G401 (cell line): ENCODE measurements around the gene LPGAT1. TPM values are rescaled to one million over a fixed set of nuclear protein-coding genes. Genes with fewer than 3 reads are reported as not detected.
A peak's percentile ranks its signal among the peaks of the same experiment; 100 is the strongest.
"Not testable (repeated sequence)": the region's sequence is repeated elsewhere in the genome, so short reads cannot be mapped to it uniquely, and the experiment has no call there.

Source experiments
- DNase-seq: peaks from one replicate; pipeline ENCODE4 v3.0.0-alpha.2; 2015; ENCODE audit warnings: low spot score
- in situ Hi-C: cut with HindIII; loops from 2 replicates; pipeline ENCODE4 v1.10.0; 2016; ENCODE audit warnings: low sequenced_read_pairs, mixed read lengths
- total RNA-seq: library from RNA; depleted of rRNA; stranded (reverse); fragments of >200 nt; shearing (Covaris generic); gene quantifications from 2 replicates; pipeline ENCODE4 v1.2.3, GENCODE V29; 2014

LPGAT1 gene
- total RNA-seq, 1 experiment from 2014 or later = 19.3 TPM

DNA sequence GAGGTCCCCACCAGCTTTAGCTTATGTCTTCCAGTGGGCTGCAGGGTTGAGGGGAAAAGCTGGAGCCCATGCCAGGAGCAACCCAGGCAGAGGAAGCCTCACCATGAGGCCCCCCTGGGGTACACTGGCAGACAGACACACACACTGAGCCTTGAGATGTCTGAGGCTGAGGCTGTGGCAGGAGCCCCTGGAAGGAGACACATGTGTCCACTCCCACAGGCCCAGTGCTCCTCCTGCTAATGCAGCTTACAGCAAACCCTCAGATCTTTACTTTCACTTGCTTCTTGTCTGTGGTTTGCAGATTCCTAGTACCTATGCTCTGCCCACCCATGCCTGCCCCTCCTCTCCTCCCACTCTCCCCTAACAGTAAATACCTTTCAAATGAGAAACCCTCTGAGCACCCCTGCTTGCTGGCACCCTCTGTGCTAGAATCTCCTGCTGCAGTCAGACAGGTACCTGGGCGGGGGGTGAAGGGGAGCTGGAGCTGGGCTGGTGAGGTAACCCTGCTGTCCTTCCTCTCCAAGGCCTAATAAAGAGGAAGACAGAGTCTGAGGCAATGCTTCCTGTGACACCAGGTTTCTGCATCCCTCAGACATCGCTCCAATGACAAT lies 91.8 kb downstream of the LPGAT1 start:
- in situ Hi-C loops = no loop called here
- DNase-seq = no peak

DNA sequence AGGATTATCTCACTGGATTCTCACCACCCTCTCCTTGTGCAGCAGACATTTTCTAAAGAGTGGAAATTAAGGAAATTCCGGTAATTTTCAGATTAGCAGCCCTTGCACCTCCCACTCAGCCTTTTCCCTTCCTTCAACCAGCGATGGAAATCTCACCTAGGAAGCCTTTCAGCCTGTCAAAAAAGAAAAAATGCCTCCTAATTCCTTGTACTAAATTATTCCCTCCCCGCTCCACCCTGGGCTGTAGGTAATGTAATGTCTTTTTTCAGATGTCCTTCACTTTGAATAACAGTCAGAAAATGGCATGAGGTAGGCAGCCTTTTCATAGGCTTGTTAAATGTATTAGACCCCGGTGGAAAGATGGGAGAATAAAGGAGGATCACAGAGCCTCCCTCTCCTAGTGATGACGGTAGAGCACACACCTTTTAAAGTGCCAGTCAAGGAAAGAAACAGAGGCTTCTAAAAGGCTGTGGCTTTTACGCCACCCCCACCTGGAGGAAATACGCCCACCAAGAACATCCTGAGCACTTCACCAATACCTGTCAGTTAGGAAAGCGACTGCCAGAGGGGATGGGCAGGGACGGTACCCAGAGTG lies 92.4 kb downstream of the LPGAT1 start:
- no peak for DNase-seq
- in situ Hi-C loops = no loop called here

DNA sequence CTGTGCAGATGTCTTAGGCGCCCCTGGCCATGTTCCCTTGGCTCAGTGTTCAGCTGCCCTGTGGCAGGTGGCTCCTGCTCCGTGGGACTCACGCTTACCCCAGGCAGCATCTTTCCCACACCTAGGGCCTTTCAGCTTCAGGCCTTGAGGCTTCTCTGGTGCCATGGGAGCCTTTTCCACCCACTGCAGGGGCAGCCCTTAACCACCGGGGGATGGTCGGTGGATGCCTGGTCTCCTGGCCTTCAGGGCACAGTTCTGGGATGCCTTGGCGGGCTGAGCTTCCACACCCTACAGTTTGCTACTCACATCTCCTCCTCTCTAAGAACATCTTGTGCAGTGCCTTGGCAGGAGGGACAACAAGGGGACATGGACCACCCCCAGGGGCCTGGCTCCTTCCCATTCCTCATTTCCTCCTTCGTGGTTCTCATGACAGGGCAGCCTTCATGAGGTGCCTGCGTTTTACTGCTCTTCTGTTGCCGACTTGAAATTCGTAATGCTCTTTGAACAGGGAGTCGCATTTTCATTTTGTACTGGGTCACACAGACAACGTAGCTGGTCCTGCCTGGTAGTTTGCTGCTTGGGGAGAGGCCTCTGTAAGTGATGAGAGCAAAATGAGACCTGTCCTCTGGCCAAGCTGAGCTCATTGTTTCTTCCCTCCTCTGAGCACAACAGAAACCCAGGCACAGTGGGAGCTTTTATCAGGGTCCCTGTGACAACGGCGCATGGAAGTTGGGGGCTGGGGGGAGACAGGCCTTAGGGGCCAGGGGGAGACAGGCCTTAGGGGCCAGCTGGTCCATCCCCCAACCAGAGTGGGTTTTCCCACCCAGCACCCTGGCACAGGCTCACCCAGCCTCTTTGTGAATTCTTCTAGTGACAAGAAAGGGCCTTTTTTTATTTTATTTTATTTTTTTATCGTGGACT lies 93.2 kb downstream of the LPGAT1 start:
- DNase-seq = no peak
- in situ Hi-C loops = no loop called here

DNA sequence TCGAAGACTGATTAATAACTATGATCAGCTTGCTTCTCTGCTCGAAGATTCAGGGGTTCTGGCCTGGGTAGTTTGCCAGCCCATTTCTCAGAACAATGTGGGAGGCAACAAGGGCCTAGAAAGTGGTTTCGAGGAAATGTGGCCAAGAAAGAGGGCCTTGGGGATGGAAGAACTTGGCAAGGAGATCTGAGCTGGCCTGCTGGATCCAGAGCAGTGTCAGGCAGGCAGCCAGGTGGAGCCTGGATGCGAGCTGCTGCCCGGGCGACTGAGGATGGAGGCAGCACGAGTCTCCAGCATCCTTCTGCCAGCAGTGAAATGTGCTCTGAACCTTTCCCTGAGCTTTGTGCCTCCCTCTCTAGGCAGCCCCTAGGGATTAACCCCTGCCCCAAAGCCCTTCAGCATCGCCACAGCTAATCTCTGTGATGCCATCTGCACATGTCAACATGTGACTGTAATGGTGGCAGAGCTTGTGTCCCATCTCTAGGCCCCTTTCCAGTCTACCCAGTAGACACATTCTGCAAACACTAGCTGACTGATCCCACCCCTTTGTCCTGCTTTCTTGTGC lies 94.1 kb downstream of the LPGAT1 start:
- peak; percentile 75 for DNase-seq

DNA sequence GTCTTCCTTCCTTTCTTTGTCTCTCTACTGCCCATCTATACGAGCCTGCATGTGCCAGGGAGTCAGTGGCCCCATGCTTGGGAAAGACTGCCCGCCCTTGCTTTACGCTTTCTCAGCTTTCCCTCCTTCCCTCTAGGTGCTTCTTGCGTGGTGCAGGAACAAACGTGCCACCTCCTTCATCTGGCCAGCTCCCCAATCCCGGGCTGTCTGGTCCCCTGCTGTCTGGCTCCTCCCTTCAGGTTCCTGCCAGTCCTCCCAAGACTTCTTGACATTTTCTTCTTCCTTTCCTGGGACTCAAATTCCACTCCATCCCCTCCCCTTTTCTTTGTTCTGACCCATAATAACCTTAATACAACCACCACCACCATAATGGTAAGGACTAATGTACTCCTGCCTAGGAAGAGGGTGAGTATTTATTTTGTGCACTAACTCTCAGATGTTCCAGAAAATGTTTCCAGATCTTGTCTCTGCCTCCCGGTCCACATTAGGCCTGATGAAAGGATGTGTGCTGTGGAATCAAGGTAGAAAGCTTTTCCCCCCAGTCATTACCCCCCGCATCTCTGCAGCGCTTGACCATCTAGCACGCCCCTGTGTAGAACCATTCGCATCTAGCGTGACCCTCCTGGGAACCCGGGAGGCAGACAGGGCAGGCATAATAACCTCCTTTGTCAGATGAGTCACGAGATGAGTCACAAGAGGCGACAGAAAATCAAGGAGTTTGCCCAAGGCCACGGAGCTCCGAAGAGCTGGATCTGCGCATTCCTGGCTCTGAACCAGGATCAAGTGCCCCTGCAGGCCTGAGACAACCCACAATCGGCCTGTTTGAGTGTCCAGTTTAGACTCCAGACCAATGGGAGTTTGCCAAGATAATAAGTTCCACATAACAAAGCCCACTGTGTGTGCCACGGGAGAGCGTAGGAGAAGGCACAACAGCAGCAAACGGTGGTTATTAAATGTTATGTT lies 95.1 kb downstream of the LPGAT1 start:
- in situ Hi-C loops = no loop called here
- no peak for DNase-seq

More for the DNA sequence above, 94.1 kb downstream of the LPGAT1 start:
- in situ Hi-C loops = no loop called here

DNA sequence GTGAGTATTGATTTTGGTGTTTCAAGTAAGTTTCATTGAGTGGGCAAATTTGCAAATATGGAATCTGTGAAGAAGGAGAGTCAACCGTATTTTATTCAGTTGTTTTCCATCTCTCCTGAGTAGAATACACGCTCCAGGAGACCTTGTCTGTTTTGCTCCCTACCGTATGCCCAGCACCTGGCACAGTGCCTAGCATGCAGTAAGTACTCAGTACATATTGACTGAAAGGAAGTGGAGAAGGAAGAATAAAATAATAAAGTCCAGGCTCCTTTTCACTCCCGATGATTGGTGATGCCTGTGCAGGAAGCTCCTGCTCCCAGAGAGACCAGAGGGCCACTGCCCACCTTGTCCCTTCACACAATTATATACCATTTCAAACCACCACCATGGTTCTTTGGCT lies 95.8 kb downstream of the LPGAT1 start:
- DNase-seq = peak; percentile 61
- in situ Hi-C loops = no loop called here

DNA sequence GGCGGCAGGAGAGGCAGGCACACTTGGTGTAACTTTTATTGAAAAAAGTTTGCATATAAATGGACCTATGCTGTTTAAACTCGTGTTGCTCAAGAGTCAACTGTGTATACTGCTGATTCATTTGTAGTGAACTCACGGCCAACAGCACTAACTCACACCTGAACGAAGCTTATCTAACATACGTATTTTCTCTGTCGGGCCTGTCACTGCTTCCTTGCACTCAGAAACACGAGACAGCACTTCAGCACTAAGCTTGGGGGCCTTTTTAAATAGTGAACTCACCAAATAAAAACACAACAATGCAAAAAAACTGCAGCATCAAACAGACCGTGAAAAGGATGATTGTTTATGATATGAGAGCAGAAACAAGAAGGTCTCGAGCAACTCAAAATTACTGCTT lies 96.2 kb downstream of the LPGAT1 start:
- in situ Hi-C loops = no loop called here
- no peak for DNase-seq

DNA sequence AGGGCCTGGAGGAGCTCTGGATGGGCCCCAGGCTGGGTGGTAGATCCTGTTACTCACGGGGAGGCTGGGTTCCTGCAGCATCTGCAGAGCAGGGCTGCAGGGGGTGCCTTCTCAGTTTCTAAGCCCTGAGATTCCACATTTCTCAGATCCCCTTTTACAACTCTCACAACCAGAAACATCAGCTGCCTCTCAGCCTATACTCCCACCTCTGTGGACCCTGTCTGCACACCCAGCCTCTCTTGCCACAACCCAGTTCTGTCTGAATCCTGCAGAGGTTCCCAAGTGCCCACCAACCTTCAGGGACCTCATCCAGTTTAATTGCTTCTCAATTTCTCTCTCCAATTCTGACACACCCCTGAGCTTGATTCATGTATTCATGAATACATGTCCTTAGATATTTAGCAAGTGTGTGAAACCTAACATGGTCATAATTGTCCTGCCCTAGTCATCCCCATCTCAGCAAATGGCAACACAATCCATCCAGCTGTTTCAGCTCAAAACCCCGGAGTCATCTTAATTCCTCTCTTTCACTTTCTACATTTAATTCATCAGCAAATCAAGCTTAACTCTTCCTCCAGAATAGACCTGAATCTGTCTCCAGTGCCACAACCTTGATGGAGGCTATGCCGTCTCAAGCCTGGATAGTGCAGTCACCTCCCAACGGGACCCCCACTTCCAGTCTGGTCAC lies 98.1 kb downstream of the LPGAT1 start:
- in situ Hi-C loops = no loop called here
- no peak for DNase-seq

DNA sequence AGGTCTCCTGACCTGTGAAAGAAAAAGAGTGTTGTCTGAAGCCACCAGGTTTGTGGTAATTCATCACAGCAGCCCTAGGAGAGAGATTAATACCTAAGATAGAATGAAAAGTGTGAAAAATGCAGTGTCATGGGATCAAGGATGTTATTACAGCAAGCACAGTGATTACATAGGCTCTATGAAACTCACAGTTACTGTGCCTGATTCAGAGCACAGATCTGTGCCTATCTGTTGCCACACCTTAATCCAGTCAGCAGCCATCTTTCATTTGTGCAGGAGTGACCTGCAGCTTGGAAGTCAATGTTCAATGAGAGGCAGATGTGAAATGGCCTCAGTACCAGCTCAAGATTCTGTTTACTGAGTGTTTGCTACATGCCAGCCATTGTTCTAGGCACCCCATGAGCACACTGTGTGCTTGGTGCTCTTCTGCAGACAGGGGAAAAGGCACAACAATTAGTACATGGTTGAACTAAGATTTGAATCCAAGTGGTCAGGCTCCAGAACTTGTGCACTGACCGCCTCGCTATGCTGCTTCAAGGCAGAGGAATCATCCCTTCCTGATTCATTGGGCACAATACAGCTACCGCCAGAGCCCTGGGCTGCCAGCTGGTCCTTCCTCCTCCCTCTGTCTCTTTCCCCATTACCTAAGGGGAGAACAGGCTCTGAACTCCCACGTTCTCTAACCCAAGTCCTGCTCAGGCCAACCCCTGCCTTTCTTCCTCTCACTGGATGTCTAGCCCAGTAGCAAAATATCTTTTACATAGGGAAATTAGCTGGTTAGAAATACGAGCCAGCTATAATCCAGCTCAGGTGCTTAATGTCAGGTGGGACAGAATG lies 98.9 kb downstream of the LPGAT1 start:
- no peak for DNase-seq
- in situ Hi-C loops = no loop called here

DNA sequence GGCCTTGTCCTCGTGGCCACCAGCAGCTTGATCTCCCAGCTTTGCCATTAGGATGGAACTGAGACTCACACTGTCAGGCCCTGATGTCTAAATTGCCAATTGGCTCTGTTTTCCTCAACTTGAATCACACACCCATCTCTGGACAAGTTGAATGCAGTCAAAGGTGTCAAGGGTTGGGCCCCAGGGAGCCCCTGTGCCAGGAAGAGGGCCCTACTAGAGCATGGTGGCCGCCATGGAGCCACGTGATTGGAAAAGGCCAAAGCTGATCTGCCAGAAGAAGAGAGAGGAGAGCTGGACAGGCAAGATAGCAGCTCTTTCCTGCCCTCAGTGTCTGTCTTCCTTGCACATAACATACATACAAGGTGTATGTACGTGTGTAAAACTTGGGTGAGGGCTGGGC lies 100.2 kb downstream of the LPGAT1 start:
- in situ Hi-C loops = no loop called here
- DNase-seq = no peak

DNA sequence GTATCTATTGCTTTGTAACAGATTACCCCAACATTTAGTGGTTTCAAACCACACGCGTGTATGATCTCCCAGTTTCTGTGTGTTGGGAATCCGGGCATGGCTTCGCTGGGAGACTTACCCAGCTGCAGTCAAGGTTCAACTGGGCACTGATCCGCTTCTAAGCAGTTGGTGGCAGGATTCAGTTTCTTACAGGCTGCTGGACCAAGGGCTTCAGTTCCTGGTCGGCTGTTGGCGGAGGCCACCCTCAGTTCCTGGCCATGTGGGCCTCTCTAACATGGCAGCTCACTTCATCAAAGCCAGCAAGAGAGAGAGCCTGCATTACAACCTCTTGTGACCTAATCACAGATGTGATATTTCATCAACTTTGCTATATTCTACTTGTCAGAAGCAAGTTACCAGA lies 101.3 kb downstream of the LPGAT1 start:
- in situ Hi-C loops = no loop called here
- no peak for DNase-seq

DNA sequence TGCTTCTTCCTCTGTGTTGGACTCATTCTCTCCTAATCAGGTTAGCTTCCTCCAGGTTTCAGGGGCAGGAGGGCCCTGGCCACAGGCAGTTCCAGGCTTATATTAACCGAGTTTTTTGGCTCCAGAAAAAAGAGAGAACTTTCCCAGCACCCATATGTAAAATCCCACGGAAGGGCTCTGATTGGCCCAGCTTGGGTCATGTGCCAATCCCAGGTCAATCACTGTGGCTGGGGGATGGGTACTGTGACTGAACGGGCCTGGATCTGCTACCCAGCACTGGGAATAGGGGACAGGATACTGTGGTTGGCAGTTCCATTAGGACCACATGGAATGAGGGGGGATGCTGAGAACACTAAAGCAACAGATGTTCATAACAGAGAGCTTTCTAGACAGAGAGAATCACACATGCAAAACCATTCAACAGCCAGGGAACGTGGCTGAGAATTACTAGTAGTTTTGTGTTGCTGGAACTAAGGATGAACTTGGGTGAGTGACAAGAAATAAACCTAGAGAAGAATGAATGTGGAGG lies 104.0 kb downstream of the LPGAT1 start:
- in situ Hi-C loops = no loop called here
- no peak for DNase-seq

DNA sequence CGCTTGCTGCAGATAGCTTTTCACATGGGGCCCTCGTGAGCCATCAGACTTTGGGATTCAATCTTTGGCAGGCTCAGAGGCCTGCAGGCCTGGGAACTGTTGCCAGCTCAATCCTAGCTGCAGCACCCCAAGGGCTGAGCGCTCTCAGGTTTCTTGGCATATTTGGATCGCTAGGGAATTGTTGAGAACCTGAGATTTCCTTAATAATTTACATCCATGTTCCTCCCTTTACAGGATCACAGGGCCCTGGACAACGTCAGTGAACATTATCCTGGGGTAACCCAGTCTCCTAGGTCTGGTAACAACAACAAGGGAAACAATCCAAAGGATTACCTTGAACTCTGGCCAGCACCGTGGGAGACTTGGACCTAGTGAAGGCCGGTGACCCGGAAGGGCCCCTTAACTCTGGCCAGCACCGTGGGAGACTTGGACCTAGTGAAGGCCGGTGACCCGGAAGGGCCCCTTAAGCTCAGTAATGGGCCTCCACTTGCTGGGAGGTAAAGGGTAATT lies 105.8 kb downstream of the LPGAT1 start:
- DNase-seq = no peak
- in situ Hi-C loops = no loop called here

DNA sequence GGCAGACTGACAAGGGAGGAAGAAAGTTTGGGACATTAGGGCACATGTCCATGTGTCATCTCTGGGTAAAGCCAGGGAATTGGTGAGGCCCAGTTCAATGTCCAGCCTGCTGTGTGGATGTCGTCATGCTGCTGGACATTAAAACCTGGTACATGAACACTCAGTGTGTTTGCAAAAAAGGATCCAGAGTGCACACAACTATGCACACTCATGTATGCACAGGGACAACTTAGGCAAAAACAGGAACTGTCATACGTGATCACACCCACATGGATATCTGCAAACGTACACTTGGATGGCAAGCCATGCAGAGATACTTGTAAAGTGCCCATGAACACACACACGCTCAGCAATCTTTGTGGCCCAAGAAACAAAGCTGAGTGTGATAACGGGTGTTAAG lies 107.3 kb downstream of the LPGAT1 start:
- no peak for DNase-seq
- in situ Hi-C loops = no loop called here

DNA sequence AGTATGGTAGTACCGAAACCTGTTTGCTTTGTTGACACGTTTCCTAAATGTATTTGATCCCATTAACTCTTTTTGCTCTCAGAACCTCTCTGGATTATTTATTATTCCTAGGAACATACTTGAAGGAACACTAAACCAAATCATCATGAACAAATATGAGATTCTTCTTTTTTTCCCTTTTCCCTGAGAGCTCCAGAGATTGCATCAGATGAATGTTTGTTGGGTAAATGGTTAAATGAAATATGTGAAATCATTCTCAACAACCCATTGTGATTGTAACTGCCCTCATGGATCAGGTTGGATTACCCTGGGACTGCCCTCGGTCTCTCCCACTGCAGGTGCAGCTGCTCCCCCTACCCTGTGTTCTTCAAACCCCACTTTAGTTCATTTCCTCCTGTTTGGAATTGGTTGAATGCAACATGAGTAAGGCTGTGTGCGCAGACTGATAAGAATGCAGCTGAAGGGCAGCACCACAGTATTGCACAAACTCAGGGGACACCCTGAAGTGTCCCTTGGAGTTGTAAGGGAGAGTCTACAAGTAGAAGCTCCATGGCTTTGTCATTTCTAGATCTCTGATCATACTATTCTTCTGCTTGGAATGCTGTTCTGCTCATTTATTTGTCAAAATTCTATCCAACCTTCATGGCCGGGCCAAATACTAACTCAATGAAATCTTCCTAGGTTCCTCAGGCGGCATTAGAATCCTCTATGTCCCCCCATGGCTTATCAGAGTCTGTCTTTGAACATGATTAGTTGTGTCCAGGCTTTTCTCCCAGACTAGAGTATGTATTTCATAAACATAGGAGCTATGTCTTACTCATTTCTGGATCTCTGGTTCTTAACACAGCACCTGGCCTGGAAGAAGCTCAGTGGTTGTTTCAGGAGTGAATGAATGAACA lies 108.0 kb downstream of the LPGAT1 start:
- no peak for DNase-seq
- in situ Hi-C loops = no loop called here

DNA sequence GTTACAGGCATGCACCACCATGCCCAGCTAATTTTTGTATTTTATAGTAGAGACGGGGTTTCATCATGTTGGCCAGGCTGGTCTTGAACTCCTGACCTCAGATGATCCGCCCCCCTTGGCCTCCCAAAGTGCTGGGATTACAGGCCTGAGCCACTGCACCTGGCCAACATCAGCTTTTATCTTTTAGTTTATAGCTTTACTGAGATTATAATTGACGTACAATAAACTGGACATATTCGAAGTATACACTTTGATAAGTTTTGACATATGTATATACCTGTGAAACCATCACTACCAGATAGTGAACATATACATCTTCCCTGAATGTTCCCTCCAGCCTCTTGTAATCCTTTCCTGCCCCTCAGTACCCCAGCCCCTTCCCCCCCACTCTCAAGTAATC lies 114.0 kb downstream of the LPGAT1 start:
- DNase-seq, in situ Hi-C loops: not testable (repeated sequence)
